CD4-positive, alpha-beta T cell (primary cell): ENCODE data around the gene XRCC5. TPM values are rescaled to one million over a fixed set of nuclear protein-coding genes. Genes with fewer than 3 reads are reported as not detected.
A peak's percentile ranks its signal among the peaks of the same experiment; 100 is the strongest.

Experiments used
- ATAC-seq: fragments of 200-7000 bp; cut with Tn5 transposase; one replicate; pipeline ENCODE4 v1.10.0; 2022; ENCODE audit warnings: mild to moderate bottlenecking; ENCODE audit not compliant: poor library complexity
- CTCF ChIA-PET: fragments of 350-600 bp; sonication (Branson Sonifier 250); formaldehyde crosslinking; loops from one replicate; lab custom pipeline; 2021; ENCODE audit warnings: antibody characterized with exemption, inconsistent platforms; lab: Charles Lee
- POLR2A ChIA-PET: fragments of 350-600 bp; sonication (Branson Sonifier 250); formaldehyde crosslinking; loops from one replicate; lab custom pipeline; 2021; ENCODE audit warnings: antibody characterized with exemption, inconsistent platforms; lab: Charles Lee
- DNase-seq, 14 experiments: peaks; one replicate each; pipeline ENCODE4 v3.0.0-alpha.2; 2013 to 2020; ENCODE audit warnings: mixed read lengths in 2 of 14
- H3K27ac ChIP-seq, 2 donors: one replicate each; pipeline versions ENCODE4 v1.5.1 to v1.7.0; 2013; ENCODE audit warnings: low read length in 2 of 2, low read depth in 1 of 2, mild to moderate bottlenecking in 1 of 2
- H3K27me3 ChIP-seq, 2 experiments: 1 replicate in 1 of 2; 2 replicates in 1 of 2; pipeline versions ENCODE4 v1.6.1 to v1.7.0; 2013; ENCODE audit warnings: low read length in 2 of 2, control low read depth in 1 of 2, mild to moderate bottlenecking in 1 of 2, moderate library complexity in 1 of 2; ENCODE audit not compliant: insufficient read depth in 2 of 2, control insufficient read depth in 1 of 2
- H3K36me3 ChIP-seq: one replicate; pipeline ENCODE4 v1.6.1; 2013; ENCODE audit warnings: low read length, control low read depth; ENCODE audit not compliant: insufficient read depth
- H3K4me1 ChIP-seq: one replicate; pipeline ENCODE4 v1.6.1; 2013; ENCODE audit warnings: low read length, control low read depth; ENCODE audit not compliant: insufficient read depth
- H3K4me3 ChIP-seq: one replicate; pipeline ENCODE4 v1.5.1; 2013; ENCODE audit warnings: mild to moderate bottlenecking, low read length, moderate library complexity
- H3K9me3 ChIP-seq, 2 experiments: 1 replicate in 1 of 2; 2 replicates in 1 of 2; pipeline versions ENCODE4 v1.6.1 to v1.7.0; 2013; ENCODE audit warnings: low read length in 2 of 2, mild to moderate bottlenecking in 2 of 2, control low read depth in 1 of 2, moderate library complexity in 1 of 2; ENCODE audit not compliant: control insufficient read depth in 1 of 2, insufficient read depth in 1 of 2
- H3K27ac Mint-ChIP-seq: one replicate; pipeline ENCODE4 v1.8.0; 2020; ENCODE audit warnings: mixed read lengths
- H3K27me3 Mint-ChIP-seq: one replicate; pipeline ENCODE4 v1.8.0; 2021; ENCODE audit warnings: mixed read lengths
- H3K36me3 Mint-ChIP-seq: one replicate; pipeline ENCODE4 v1.8.0; 2021; ENCODE audit warnings: low read depth, mixed read lengths
- H3K4me1 Mint-ChIP-seq: one replicate; pipeline ENCODE4 v1.8.0; 2021; ENCODE audit warnings: low read depth, mixed read lengths
- H3K4me3 Mint-ChIP-seq: one replicate; pipeline ENCODE4 v1.8.0; 2020; ENCODE audit warnings: mild to moderate bottlenecking, mixed read lengths
- H3K9me3 Mint-ChIP-seq: one replicate; pipeline ENCODE4 v1.8.0; 2020; ENCODE audit warnings: mixed read lengths
- CTCF ChIP-seq: fragments of 200-600 bp; IDR thresholded peaks from one replicate; pipeline ENCODE4 v1.8.0; 2022; ENCODE audit warnings: antibody characterized with exemption, mild to moderate bottlenecking
- intact Hi-C, 2 experiments: fragments of 100-400 bp; cut with DNase I in 1 of 2; cut with micrococcal nuclease in 1 of 2; formaldehyde crosslinking; loops; one replicate each; pipeline versions ENCODE4 v1.15.1 to v1.9.0; 2023 to 2025; cut with DNase I, micrococcal nuclease
- total RNA-seq, 174 experiments: library from RNA in 2 of 174; stranded (reverse) in 2 of 174; gene quantifications; one replicate each; pipeline ENCODE4 v1.2.3 and lab custom pipeline; 2021 to 2026

The XRCC5 gene
- total RNA-seq, 2 experiments from 2014 or later, result 126 to 129 TPM

- Histone ChIP-seq H3K27ac (no peak overlapping the region), H3K4me1 (no peaks in the 10 kb centered on the region), H3K36me3 (peaks cover 98% of the 10 kb centered on the region), H3K27me3 (no peaks in the 10 kb centered on the region), H3K9me3 (no peaks in the 10 kb centered on the region), H3K4me3 (no peak overlapping the region)
- ChIA-PET CTCF (interaction anchor here (2.1 kb wide), 1 partner anchor 10 kb away, joined by 7 read pairs; no protein-coding TSS in a partner anchor), POLR2A (no interaction called here)
- H3K27ac Mint-ChIP-seq, result peak overlapping the region; percentile 22
- no peaks in the 10 kb centered on the region for H3K9me3 Mint-ChIP-seq
- H3K4me3 Mint-ChIP-seq, result no peak overlapping the region
- ATAC-seq, result no peak
- no peaks in the 10 kb centered on the region for H3K36me3 Mint-ChIP-seq
- peaks cover 44% of the 10 kb centered on the region for H3K4me1 Mint-ChIP-seq
- no peaks in the 10 kb centered on the region for H3K27me3 Mint-ChIP-seq
- intact Hi-C loops, result no loop called here
- TF ChIP-seq CTCF, result no peak
- DNase-seq, result no peak
These were observed 40.6 kb downstream of the XRCC5 start for GRCh38 chr2:216149741-216150140.

- POLR2A ChIA-PET, result no interaction called here
- Histone ChIP-seq H3K27me3 (no peaks in the 10 kb centered on the region), H3K27ac (no peak overlapping the region), H3K36me3 (peaks cover 93% of the 10 kb centered on the region), H3K9me3 (no peaks in the 10 kb centered on the region), H3K4me1 (no peaks in the 10 kb centered on the region), H3K4me3 (no peak overlapping the region)
- peaks cover 58% of the 10 kb centered on the region for H3K4me1 Mint-ChIP-seq
- H3K27me3 Mint-ChIP-seq, result no peaks in the 10 kb centered on the region
- DNase-seq (no peak), ATAC-seq (peak; percentile 34)
- H3K9me3 Mint-ChIP-seq, result no peaks in the 10 kb centered on the region
- intact Hi-C loops, result no loop called here
- no peak for TF ChIP-seq CTCF
- peaks cover 15% of the 10 kb centered on the region for H3K36me3 Mint-ChIP-seq
- no peak overlapping the region for H3K4me3 Mint-ChIP-seq
- H3K27ac Mint-ChIP-seq, result peak overlapping the region; percentile 1
- CTCF ChIA-PET, result no interaction called here
These were observed 42.3 kb downstream of the XRCC5 start for GRCh38 chr2:216151313-216152025.

GRCh38 chr2:216155954-216156353, 46.8 kb downstream of the XRCC5 start:
- POLR2A ChIA-PET, result no interaction called here

More at GRCh38 chr2:216155954-216156353, 46.8 kb downstream of the XRCC5 start:
- intact Hi-C loops, result no loop called here
- CTCF ChIA-PET, result interaction anchor here (0.9 kb wide), 1 partner anchor 14 kb away, joined by 4 read pairs; no protein-coding TSS in a partner anchor
- H3K4me3 ChIP-seq, result no peak overlapping the region
- Mint-ChIP-seq H3K27ac (no peak overlapping the region), H3K9me3 (no peaks in the 10 kb centered on the region), H3K4me1 (peaks cover 62% of the 10 kb centered on the region), H3K4me3 (no peak overlapping the region), H3K36me3 (peaks cover 58% of the 10 kb centered on the region), H3K27me3 (no peaks in the 10 kb centered on the region)
- peaks cover 74% of the 10 kb centered on the region for H3K36me3 ChIP-seq
- no peaks in the 10 kb centered on the region for H3K27me3 ChIP-seq
- no peaks in the 10 kb centered on the region for H3K4me1 ChIP-seq
- H3K9me3 ChIP-seq, result no peaks in the 10 kb centered on the region
- TF ChIP-seq CTCF, result no peak
- H3K27ac ChIP-seq, result no peak overlapping the region
- no peak for DNase-seq
- no peak for ATAC-seq
